ENCODE results near the gene HLA-DQA1.
A peak's percentile ranks its signal among the peaks of the same experiment; 100 is the strongest.
"Not testable (repeated sequence)": the region's sequence is repeated elsewhere in the genome, so short reads cannot be mapped to it uniquely, and the experiment has no call there.

The HLA-DQA1 gene
- 0.36 to 8.5 (median 3.9) reads per million in 4 donors for total RNA-seq

DNA sequence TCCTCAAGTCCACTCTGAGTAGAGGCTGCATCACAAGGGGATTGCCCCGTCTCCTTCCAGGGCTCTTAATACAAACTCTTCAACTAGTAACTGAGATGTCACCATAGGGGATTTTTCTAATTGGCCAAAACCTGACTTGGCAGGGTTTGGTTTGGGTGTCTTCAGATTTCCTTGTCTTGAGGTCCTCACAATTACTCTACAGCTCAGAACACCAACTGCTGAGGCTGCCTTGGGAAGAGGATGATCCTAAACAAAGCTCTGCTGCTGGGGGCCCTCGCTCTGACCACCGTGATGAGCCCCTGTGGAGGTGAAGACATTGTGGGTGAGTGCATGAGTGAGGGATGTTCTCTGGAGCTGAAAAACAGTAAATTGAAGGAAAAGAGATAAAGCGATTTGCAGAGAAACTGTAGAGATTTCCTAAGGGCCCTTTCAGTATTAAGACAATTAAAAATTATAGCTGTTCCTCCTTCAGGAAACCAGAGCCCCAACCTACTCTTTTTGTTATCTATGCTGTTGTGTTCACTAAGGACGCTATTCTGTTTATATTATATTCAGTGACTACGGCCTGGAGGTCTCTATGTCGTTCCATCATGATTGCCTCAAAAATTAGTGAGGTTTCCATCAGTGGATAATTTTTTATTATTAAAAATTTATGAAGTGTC is at the start of gene HLA-DQA1:
TSS of gene HLA-DQA1 (plus strand) at position 188 of the 662 bp plus-strand sequence. CDS start at position 241, 53 bp downstream.
- peak in 1 of 5 donors; percentile 73 for DNase-seq

DNA sequence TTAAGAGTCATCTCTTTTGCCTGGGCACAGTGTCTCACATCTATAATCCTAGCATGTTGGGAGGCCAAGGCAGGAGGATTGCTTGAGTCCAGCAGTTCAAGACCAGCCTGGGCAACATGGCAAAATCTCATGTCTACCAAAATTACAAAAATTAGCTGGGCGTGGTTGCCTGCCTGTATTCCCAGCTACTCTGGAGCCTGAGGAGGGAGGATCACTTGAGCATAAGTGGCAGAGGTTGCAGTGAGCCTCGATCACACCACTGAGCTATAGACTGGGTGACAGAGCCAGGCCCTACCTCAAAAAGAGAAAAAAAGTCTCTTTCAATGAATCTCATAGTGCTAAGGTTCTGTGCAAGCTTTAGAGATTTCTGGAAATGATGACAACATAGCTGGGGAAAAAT is 49.0 kb upstream of the HLA-DQA1 start:
- DNase-seq, result no peak

DNA sequence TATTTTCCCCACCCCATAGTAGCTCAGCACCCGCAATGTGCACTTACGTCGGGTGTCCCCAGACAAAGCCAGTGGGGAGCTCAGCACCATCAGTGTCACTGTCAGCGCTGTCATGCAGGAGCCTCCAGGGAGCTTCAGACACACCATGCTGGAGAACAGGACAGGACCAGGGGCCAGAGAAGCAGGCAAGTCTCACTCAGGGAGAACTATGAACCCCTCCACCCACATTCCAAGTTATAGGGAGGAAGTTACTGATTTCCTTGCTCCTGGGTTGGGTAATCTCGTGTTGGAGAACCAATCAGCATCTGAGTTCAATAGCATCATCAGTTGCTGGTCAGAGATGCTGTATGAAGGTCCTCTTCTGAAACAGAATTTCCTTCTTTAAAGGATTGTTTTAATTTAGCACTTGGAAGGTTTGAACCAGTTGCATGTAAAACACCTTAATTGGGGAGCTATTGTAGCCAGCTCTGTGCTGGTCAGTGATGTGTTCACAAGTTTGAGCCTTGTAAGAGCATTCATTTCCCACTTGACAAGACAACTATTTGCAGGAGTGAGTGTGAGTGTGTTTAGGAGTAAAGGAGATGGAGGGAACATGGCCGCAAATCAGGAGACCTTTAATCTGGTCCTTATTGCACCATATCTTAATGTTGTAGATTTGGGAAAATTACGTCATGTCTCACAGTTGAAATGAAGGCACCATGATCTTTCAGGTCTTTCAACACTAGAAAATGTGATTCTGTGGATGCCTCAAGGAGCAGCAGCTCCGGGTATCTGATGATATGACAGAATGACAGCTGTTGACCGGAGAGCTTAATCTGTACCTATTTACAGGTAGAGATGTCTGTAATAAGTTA is 47.4 kb upstream of the HLA-DQA1 start, which contains the start of gene HLA-DRB1:
TSS of gene HLA-DRB1 (minus strand) at position 253 of the 854 bp plus-strand sequence. CDS start at position 147, 106 bp downstream.
- DNase-seq, result peak in 2 of 5 donors; percentile 13 to 25

DNA sequence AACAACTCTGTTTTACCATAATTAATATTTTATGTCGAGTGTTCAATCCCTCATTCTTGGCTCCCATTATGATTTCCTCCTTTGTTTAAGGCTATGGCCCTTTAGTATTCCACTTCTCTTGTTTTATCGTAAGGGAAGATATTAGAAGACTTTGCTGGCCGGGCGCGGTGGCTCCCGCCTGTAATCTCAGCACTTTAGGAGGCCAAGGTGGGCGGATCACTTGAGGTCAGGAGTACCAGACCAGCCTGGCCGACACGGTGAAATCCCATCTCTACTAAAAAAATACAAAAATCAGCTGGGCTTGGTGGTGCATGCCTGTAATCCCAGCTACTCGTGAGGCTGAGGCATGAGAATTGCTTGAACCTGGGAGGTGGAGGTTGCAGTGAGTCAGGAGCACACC is 46.5 kb upstream of the HLA-DQA1 start:
- DNase-seq, result not testable (repeated sequence)

DNA sequence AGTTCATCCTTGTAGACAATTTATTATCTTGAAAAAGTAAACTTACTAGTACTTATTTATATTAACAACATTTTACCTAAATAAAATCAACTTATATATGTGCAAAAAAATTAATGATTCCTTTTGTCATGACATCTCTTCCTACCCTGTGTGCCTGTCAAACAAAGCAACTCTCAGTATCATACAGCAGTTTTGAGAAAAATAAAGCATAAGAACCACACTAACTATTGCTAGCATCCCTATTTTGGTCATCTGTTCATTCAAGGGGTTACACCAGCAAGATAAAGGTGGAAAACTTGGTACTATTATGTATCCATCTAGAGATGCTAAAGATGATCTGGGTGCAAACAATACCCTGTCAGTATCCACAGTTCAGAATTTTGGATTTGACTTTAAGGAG is 40.2 kb upstream of the HLA-DQA1 start:
- peak in 1 of 5 donors; percentile 50 for DNase-seq

DNA sequence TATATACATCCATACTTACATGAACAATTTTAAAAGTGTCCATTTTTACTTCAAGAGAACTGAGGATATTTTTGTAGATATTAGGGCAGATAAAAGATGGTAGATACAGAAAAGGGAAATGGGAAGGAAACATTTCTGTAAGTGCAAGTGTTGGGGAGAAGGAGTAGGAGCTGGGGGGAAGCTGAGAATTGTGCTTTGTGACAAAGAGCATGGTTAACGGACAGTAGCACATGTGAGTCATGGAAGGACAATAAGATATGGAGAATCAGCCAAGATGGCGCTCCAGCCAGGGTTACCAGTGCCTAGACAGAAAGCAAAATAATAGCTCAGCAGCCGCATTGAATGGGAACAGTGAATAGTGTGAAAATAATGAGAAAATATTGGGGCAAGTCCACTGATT is 34.8 kb upstream of the HLA-DQA1 start:
- DNase-seq, result no peak

- DNase-seq, result no peak
Observed at GRCh38 chr6:32603222-32603621, 34.0 kb upstream of the HLA-DQA1 start.

DNA sequence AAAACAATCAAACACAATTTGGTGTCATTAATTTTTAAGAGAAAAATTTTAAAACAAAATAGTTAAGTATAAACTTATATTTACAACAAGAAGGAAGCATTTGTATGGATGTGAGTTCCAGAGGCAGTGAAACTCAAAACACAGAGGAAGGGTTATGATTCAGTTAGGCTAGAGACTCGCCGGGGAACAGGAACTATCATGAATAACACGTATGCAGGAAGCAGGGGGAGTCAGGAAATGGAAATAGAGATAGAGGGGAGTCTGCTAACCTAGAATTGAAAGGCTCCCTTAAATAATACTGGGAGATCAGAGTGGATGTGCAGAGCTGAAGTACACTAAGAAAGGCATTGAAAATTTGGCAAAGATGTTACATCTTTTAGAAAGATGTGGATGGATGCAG is 33.3 kb upstream of the HLA-DQA1 start:
- DNase-seq, result peak in 1 of 5 donors; percentile 53

GRCh38 chr6:32604434-32604877 is 32.8 kb upstream of the HLA-DQA1 start:
- peak in 1 of 5 donors; percentile 69 for DNase-seq

- DNase-seq, result no peak
Observed at GRCh38 chr6:32607263-32607987, 29.8 kb upstream of the HLA-DQA1 start.

DNA sequence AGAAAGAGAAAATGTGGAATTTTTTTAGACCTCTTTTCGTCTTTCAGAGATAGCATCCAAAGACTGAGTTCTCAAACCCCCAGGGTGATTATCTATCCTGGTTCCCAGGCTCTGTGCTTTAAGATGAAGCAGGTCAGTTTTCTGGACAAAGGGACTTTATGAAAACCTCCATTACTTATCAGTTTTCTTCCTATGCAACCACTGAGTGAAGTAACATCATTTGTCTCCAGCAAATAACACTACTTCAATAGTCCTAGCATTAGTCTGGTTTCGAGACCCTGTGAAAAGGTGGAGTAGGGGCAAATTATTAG is 29.3 kb upstream of the HLA-DQA1 start:
- DNase-seq, result no peak

DNA sequence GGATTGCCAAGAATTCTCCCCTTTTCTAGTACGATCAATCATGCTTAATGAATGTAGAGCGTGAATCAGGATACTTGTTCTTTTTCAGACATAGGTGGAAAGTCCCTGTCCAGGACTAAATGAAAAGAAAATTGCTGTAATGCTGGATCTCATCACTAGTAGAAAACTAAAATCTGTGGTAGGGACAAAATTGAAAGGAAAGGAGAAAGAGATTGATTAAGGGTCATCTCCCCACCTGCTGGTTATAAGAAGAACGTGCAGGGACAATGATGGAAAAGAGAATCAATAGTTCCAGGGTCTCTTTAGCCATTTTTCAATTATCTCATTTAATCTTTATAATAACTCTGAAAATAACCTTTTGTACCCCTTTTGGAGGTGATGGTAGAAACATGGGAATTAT is 28.8 kb upstream of the HLA-DQA1 start:
- DNase-seq, result no peak

DNA sequence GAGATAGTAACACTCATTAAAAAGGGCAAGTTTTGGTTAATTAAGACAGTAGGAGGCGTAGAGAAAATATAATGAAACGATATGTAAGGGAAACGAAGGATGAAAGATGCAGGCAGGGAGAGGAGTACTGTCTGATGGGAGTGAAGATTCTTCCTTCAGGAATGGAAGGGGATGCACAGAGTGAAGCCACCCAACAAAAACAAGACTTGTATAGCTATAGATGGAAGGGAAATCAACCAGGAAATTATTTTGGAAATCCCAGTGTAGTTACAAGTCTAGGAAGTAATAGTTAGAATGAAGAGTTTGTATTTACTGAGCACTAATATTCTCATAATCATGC is 27.8 kb upstream of the HLA-DQA1 start:
- DNase-seq, result no peak

DNA sequence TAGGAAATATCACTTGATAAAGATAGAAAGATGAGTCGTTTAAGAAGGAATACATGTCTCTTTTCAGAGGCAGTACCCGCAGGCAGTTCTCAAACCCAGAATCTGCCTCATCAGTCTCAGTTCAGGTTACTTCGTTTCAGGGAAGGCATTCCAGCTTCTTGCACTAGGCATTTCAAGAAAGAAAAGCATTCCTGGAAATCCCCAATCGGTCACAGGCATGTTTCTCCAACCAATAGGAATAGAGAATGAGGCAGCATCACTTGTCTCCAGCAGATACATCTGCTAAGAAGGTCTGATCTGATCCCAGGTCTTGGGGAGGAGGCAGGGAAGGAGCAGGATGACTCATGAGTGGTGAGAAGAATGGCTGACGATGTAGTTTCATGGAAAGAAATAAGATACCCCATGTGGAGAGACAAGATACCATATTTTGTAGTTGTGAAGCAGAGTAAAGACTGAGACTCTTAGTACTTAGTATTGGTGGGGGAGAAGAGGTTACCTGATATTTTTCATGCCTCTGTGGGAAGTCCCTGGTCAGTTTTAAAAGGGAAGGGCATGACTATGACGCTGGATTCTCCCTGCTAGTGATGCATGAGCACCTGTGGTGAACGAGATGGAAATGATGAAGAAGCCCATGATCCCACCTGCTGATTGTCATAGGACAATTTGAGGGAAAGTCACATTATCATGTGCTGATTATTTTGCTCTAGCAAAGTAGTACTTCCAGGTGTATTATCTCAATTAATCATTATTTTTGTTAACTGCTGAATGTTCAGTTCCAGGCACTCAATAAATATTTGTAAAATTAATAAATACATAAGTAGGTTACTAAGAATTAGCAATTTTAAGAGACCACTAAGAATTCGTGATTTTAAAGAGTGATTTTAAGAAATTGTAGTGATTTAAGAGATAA is 27.2 kb upstream of the HLA-DQA1 start:
- DNase-seq, result peak; percentile 24 to 97 (median 50)

DNA sequence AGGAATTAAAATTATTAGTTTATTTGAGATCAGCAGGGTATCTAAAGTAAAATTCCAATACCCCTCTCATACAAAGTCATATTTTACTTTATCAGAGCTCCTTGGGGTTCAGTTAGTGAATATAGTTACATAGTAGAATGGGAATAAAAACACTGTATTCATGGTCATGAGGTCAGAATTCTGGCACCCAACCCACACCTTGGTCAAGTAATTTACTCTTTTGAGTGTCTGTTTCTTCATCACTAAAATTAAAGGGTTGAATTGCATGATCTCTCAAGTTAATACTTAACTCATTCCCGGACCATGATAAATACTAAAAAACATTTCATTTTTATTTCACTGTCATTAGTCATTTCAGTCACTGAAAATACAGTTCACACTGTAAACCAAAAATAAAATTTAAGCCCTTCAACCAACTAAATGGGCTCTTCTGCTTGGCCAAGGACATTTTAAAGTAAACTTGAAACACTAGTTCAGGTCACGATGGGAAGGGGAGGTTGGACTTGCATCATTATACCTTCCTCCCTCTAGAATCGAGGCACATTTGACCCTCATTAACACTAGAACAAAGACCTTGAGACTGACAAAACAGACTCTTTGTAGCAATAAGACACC is 26.4 kb upstream of the HLA-DQA1 start:
- DNase-seq, result peak in 1 of 5 donors; percentile 35

GRCh38 chr6:32613475-32613874 is 23.7 kb upstream of the HLA-DQA1 start:
- DNase-seq, result no peak

DNA sequence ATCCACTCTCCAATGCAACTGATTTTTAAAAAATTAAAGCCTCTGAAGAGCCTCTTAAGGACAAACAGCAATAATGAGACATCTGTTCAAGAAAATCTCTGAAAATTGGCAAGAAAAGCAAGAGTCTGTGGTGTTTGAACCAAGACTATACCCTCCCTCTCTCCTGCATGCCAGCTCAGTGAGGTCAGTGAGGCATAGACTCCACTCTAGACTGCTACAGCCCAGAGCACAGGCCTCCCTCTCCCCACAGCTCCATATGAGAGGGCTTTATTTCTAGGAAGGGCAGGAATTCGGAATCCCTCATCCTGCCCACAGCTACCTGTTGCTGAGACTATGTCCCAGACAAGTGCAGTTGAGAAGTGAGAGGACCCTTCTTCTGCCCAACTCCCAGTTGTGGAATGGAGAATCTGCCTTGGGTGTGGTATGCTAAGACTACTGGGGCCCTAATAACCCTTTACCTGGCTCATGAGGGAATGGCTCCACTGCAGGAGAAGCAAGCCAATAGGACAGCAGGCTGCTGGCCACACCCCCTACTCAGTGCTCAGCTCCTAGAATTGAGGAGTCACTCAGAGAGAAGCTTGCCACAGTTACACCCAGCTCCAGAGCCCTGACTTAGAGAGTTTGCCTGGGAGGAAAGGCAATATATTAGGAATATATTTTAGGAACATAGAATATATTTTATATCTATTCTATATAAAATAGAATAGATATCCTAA is 22.7 kb upstream of the HLA-DQA1 start:
- DNase-seq, result no peak

DNA sequence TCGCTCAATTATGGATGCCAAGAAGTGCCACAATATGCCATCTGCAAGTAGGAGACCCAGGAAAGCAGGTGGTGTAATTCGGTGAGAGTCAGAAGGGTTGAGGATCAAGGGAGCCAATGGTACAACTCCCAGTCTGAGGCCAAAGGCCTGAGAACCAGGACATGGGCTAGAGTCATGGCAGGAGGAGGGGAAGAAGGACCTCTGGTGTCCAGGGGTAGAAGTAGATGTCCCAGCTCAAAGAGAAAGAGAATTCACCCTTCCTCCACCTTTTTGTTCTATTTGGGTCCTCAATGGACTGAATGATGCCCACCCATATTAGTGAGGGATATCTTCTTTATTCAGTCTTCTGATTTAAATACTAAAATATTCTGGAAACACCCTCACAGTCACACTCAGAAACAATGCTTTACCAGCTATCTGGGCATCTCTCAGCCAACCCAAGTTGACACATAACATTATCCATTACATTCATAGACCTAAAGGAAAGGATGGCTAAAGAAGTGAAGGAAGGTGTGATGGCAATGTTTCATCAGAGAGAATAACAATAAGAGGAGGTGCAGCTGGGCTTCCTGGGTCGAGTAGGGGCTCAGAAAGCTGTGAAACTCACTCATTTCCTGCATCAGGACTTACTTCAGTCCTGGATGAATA is 21.2 kb upstream of the HLA-DQA1 start:
- DNase-seq, result no peak

- DNase-seq, result no peak
Observed at GRCh38 chr6:32617751-32618150, 19.5 kb upstream of the HLA-DQA1 start.

DNA sequence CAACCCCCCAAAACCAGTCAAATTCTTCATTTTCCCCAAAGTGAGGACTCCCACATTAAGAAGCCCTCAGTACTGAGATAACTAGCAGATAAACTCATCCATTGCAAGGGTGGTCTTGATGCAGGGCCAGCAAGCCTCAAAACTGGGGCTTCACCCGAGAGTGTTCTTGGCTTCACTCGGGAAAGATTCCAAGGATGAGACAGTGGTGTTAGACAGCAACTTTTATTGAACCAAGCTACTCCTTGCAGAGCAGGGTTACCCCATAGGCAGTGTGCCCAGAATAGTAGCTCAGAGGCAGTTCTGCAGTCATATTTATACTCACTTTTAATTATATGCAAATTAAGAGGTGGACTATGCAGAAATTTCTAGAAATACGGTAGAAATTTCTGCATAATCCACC is 15.8 kb upstream of the HLA-DQA1 start:
- DNase-seq, result no peak
